Stimulated activated naive CD8-positive, alpha-beta T cell treated with anti-CD3 and anti-CD28 coated beads, Interleukin-15, Interleukin-2, amounts not matched to agents 100 U/mL and 50 U/mL, for 24 hours (primary cell): Measurements from ENCODE around the gene MRNIP.

ENCODE experiments used
- ATAC-seq: fragments of 150-1000 bp; cut with Tn5 transposase; one replicate; pipeline ENCODE4 v1.10.0; 2021
- DNase-seq: peaks from one replicate; pipeline ENCODE4 v3.0.0; 2021

MRNIP gene

GRCh38 chr5:179858586-179859427, at the start of gene MRNIP:
Gene MRNIP, minus strand, starts transcription at chr5:179858817. Its CDS starts 21 bp downstream, at chr5:179858796.
- ATAC-seq: peak; percentile 98
- peak; percentile 95 for DNase-seq

- ATAC-seq: peak; percentile 94
These were observed 49.1 kb upstream of the MRNIP start, which contains the start of gene TBC1D9B for GRCh38 chr5:179907556-179908324. Gene TBC1D9B, minus strand, starts transcription at chr5:179907897. Its CDS starts 76 bp downstream, at chr5:179907821.

GRCh38 chr5:179906795-179907555, 48.4 kb upstream of the MRNIP start:
- peak; percentile 37 for DNase-seq
- peak; percentile 10 for ATAC-seq

More at GRCh38 chr5:179907556-179908324, 49.1 kb upstream of the MRNIP start, which contains the start of gene TBC1D9B:
- DNase-seq: peak; percentile 71

GRCh38 chr5:179906294-179906794, 47.7 kb upstream of the MRNIP start:
- DNase-seq (no peak), ATAC-seq (no peak)

- DNase-seq: no peak
- no peak for ATAC-seq
These were observed 46.5 kb upstream of the MRNIP start for GRCh38 chr5:179905161-179905560.

GRCh38 chr5:179904463-179905160, 46.0 kb upstream of the MRNIP start:
- DNase-seq (no peak), ATAC-seq (no peak)

GRCh38 chr5:179902763-179903158, 44.1 kb upstream of the MRNIP start:
- DNase-seq (no peak), ATAC-seq (no peak)

GRCh38 chr5:179901915-179902762, 43.5 kb upstream of the MRNIP start:
- no peak for DNase-seq
- ATAC-seq: no peak

- ATAC-seq (no peak), DNase-seq (no peak)
These were observed 42.8 kb upstream of the MRNIP start for GRCh38 chr5:179901462-179901861.

- ATAC-seq (no peak), DNase-seq (no peak)
These were observed 42.1 kb upstream of the MRNIP start for GRCh38 chr5:179900711-179901110.

GRCh38 chr5:179900206-179900605, 41.6 kb upstream of the MRNIP start:
- ATAC-seq: no peak
- DNase-seq: no peak

- ATAC-seq (no peak), DNase-seq (no peak)
These were observed 37.2 kb upstream of the MRNIP start for GRCh38 chr5:179895861-179896260.

GRCh38 chr5:179893958-179894895, 35.6 kb upstream of the MRNIP start:
- no peak for DNase-seq

GRCh38 chr5:179893076-179893957, 34.7 kb upstream of the MRNIP start:
- no peak for DNase-seq
- no peak for ATAC-seq

More at GRCh38 chr5:179893958-179894895, 35.6 kb upstream of the MRNIP start:
- ATAC-seq: no peak

- no peak for ATAC-seq
- no peak for DNase-seq
These were observed 33.6 kb upstream of the MRNIP start for GRCh38 chr5:179892255-179892654.

- ATAC-seq (no peak), DNase-seq (no peak)
These were observed 32.4 kb upstream of the MRNIP start for GRCh38 chr5:179890751-179891682.

GRCh38 chr5:179889885-179890284, 31.3 kb upstream of the MRNIP start:
- ATAC-seq: no peak

More at GRCh38 chr5:179889885-179890284, 31.3 kb upstream of the MRNIP start:
- DNase-seq: no peak
